SW 1271 (cell line): ENCODE results near the gene GNG7.
"Not testable (repeated sequence)": the region's sequence is repeated elsewhere in the genome, so short reads cannot be mapped to it uniquely, and the experiment has no call there.

Source experiments
- DNase-seq, 2 experiments: peaks; one replicate each; lab custom pipeline; 2025; lab: John Stamatoyannopoulos, UW

Gene GNG7

GRCh38 chr19:2602391-2603181, 99.9 kb downstream of the GNG7 start:
- no peak for DNase-seq

GRCh38 chr19:2600914-2601870, 101.3 kb downstream of the GNG7 start:
- DNase-seq, result no peak

- no peak for DNase-seq
Observed at GRCh38 chr19:2594319-2594718, 108.2 kb downstream of the GNG7 start.

GRCh38 chr19:2592824-2593223, 109.7 kb downstream of the GNG7 start:
- no peak for DNase-seq

- no peak for DNase-seq
Observed at GRCh38 chr19:2591537-2592291, 110.8 kb downstream of the GNG7 start.

GRCh38 chr19:2590630-2591399, 111.7 kb downstream of the GNG7 start:
- DNase-seq, result no peak

- no peak for DNase-seq
Observed at GRCh38 chr19:2589441-2589840, 113.1 kb downstream of the GNG7 start.

- DNase-seq, result no peak
Observed at GRCh38 chr19:2588081-2588777, 114.3 kb downstream of the GNG7 start.

- no peak for DNase-seq
Observed at GRCh38 chr19:2587001-2587719, 115.3 kb downstream of the GNG7 start.

GRCh38 chr19:2586196-2586595, 116.3 kb downstream of the GNG7 start:
- DNase-seq, result no peak

GRCh38 chr19:2584002-2584401, 118.5 kb downstream of the GNG7 start:
- no peak for DNase-seq

- peak in 1 of 2 experiments; percentile 11 for DNase-seq
Observed at GRCh38 chr19:2582984-2583956, 119.2 kb downstream of the GNG7 start.

- DNase-seq, result not testable (repeated sequence)
Observed at GRCh38 chr19:2580396-2580795, 122.1 kb downstream of the GNG7 start.

GRCh38 chr19:2579678-2580280, 122.7 kb downstream of the GNG7 start:
- DNase-seq, result no peak

GRCh38 chr19:2578901-2579677, 123.4 kb downstream of the GNG7 start:
- peak; percentile 82 to 94 for DNase-seq

- peak in 1 of 2 experiments; percentile 43 for DNase-seq
Observed at GRCh38 chr19:2578391-2578890, 124.1 kb downstream of the GNG7 start.

- no peak for DNase-seq
Observed at GRCh38 chr19:2577722-2578335, 124.7 kb downstream of the GNG7 start.
